ENCODE results near the gene C16orf95.

The C16orf95 gene

DNA sequence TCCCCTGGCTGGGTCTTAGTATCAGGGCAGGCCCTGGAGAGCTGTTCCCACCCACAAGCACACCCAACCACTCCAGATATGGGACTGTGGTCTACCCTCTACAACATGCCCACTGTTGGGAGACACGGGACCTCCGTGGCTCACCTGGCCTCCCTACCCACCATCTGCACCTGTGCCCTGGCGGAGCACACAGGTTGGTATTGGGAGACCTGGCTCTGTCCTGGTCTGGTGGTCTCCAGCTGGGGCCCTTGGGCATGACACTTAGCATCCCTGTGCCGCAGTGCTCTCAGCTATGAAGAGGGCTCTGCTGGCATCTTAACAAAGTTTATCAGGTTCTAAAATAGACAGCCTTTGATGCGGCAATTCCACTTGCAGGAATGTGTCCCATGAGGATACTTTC, 5.8 kb downstream of the C16orf95 start:
- intact Hi-C loops (cut with DNase I; ENCODE audit: low total_unique reads): no loop called here
- no peaks in the 10 kb centered on the region for H3K9me3 ChIP-seq
- H3K27ac ChIP-seq: no peak overlapping the region
- H3K4me1 ChIP-seq: peaks cover 0 to 1% (median 0%) of the 10 kb centered on the region in 4 donors
- no peak overlapping the region for H3K4me3 ChIP-seq
- DNase-seq: no peak
- H3K36me3 ChIP-seq: no peaks in the 10 kb centered on the region
- TF ChIP-seq, protein P1, sequence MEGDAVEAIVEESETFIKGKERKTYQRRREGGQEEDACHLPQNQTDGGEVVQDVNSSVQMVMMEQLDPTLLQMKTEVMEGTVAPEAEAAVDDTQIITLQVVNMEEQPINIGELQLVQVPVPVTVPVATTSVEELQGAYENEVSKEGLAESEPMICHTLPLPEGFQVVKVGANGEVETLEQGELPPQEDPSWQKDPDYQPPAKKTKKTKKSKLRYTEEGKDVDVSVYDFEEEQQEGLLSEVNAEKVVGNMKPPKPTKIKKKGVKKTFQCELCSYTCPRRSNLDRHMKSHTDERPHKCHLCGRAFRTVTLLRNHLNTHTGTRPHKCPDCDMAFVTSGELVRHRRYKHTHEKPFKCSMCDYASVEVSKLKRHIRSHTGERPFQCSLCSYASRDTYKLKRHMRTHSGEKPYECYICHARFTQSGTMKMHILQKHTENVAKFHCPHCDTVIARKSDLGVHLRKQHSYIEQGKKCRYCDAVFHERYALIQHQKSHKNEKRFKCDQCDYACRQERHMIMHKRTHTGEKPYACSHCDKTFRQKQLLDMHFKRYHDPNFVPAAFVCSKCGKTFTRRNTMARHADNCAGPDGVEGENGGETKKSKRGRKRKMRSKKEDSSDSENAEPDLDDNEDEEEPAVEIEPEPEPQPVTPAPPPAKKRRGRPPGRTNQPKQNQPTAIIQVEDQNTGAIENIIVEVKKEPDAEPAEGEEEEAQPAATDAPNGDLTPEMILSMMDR (IDR thresholded peaks at IDR 0.05): no peak
- H3K27me3 ChIP-seq: no peaks in the 10 kb centered on the region

DNA sequence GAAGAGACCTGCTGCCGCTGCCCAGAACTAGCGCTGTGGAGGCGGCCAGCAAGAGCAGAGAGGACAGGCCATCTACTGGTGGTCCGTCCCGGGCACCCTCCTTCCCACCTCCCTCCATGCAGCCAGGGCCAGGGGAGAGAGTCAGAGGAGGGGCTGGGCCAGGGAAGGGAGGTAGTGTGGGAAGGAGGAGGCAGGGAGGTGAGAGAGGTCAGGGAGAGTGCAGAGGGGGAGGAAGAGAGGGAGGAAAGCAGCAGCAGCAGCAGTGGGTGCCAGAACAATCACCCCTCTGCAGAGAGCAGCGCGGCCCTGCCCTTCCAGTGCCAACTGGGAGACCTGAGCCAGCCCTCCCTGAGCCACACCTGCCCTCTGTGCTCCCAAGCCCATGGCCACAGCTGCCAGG, 6.6 kb downstream of the C16orf95 start:
- no peaks in the 10 kb centered on the region for H3K36me3 ChIP-seq
- intact Hi-C loops (cut with DNase I; ENCODE audit: low total_unique reads): no loop called here
- H3K27me3 ChIP-seq: no peaks in the 10 kb centered on the region
- no peak overlapping the region for H3K27ac ChIP-seq
- no peak for DNase-seq
- H3K4me1 ChIP-seq: no peaks in the 10 kb centered on the region
- TF ChIP-seq, protein P1 (IDR thresholded peaks at IDR 0.05): no peak
- no peaks in the 10 kb centered on the region for H3K9me3 ChIP-seq
- H3K4me3 ChIP-seq: no peak overlapping the region

DNA sequence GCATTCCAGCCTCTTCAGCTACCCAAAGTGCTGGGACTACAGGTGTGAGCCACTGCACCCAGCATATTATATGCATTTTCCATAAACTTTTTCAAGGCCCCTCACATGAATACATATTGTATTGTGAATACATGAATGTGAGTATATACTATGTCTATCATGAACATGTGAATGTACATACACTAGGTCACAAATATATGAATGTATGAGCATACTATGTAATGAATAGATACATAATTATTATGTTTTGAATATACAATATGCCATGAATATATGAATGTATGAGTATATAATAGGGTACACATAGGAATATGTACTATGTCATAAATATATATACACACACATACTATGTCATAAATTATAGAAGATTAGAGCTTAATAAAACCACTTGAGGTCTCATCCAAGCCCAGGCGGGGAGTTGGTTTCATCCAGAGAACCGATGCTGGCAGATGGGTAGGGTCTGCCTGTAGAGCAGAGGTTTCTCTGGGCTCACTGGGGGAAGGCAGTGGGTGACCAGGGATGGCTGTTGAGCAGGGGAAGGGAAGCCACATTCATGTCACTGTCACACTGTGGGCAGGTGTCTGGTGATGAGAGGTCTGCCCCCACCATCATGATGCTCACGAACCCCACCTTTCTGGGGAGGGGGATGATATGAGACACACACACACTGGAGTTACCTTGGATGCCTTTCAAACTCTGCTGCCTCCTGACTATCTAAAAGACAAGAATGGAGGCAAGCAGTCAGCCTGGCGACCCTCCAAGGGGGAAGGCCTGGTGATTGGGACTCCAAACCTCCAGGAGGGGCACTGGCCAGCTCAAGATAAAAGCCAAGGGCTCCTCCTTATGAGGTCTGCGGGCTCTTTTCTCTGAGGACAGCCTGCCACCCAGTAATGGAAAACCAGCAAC, 7.3 kb downstream of the C16orf95 start:
- Histone ChIP-seq H3K4me3 (no peak overlapping the region), H3K36me3 (no peaks in the 10 kb centered on the region), H3K27me3 (no peaks in the 10 kb centered on the region), H3K4me1 (no peaks in the 10 kb centered on the region), H3K27ac (no peak overlapping the region), H3K9me3 (no peaks in the 10 kb centered on the region)
- intact Hi-C loops (cut with DNase I; ENCODE audit: low total_unique reads): no loop called here
- DNase-seq: no peak
- TF ChIP-seq, protein P1 (IDR thresholded peaks at IDR 0.05): no peak

DNA sequence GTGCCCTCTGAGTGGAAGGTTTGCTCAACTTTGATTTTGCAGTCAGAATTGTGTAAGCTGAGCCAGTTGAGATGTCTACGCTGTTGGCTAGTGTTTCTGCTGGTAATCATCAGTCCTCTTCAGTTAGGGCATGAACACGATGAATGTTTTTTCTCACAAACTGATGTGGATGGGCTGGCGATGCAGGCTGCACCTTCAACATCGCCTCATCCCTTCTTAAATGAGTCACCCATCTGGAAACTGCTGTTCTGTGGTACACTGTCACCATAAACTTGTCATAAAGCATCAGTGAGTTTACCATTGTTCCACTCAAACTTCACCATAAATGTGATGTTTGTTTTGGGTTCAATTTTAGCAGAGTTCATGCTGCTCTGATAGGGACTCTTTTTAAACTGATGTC, 8.4 kb downstream of the C16orf95 start:
- Histone ChIP-seq H3K36me3 (no peaks in the 10 kb centered on the region), H3K4me3 (no peak overlapping the region), H3K27ac (no peak overlapping the region), H3K9me3 (no peaks in the 10 kb centered on the region), H3K27me3 (no peaks in the 10 kb centered on the region), H3K4me1 (no peaks in the 10 kb centered on the region)
- DNase-seq: no peak
- intact Hi-C loops (cut with DNase I; ENCODE audit: low total_unique reads): no loop called here
- TF ChIP-seq, protein P1 (IDR thresholded peaks at IDR 0.05): no peak

DNA sequence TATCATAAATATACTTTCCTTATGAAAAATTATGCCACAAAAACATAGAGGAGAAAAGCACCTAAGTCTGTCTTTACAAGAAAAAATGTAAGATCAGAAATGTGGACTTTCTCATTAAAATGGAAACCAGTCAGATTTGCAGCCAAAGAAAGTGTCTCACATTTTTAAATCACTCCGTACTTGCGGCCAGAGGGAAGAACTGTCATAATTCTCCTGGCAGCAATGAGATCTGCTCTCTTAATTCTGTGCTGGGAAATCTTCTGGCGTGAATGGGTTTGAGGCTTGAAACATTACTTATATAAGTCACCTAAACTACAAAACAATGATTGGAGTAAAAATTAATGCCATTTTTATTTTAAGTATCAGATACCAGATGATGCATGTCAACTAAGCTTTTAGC, 10.7 kb downstream of the C16orf95 start:
- Histone ChIP-seq H3K4me1 (no peaks in the 10 kb centered on the region), H3K4me3 (no peak overlapping the region), H3K9me3 (no peaks in the 10 kb centered on the region), H3K27me3 (no peaks in the 10 kb centered on the region), H3K36me3 (no peaks in the 10 kb centered on the region), H3K27ac (no peak overlapping the region)
- intact Hi-C loops (cut with DNase I; ENCODE audit: low total_unique reads): no loop called here
- TF ChIP-seq, protein P1 (IDR thresholded peaks at IDR 0.05): no peak
- no peak for DNase-seq
